SK-N-SH (cell line): Measurements from ENCODE around the gene PAGE2B. TPM values are rescaled to one million over a fixed set of nuclear protein-coding genes. Genes with fewer than 3 reads are reported as not detected.

Experiments used
- polyA plus RNA-seq, 3 experiments: library from polyadenylated mRNA; depleted of rRNA; stranded (reverse); fragments of >200 nt; gene quantifications; 2 replicates each; pipeline ENCODE4 v1.2.3, GENCODE V29; 2012
- TF ChIP-seq, protein P1 (sequence below): fragments of 150-350 bp; IDR thresholded peaks from 2 replicates; pipeline ENCODE4 v1.6.1; 2017; ENCODE audit warnings: antibody characterized with exemption, low read length, low read depth, borderline replicate concordance

Gene PAGE2B
- polyA plus RNA-seq, 1 of the 3 experiments (the other 2 are of a cell fraction), result 0.31 TPM

- TF ChIP-seq, protein P1, sequence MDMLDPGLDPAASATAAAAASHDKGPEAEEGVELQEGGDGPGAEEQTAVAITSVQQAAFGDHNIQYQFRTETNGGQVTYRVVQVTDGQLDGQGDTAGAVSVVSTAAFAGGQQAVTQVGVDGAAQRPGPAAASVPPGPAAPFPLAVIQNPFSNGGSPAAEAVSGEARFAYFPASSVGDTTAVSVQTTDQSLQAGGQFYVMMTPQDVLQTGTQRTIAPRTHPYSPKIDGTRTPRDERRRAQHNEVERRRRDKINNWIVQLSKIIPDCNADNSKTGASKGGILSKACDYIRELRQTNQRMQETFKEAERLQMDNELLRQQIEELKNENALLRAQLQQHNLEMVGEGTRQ, result no peak
Observed at GRCh38 chrX:55127692-55128091, 52.9 kb downstream of the PAGE2B start (continued).

Other genes starting within 250 kb of the PAGE2B start
- gene TRO, start 154.2 kb upstream of the PAGE2B start, polyA plus RNA-seq (2012; rRNA removed), result 59.1 and 70.0 TPM in 2 replicates
- gene PFKFB1, start 80.8 kb upstream of the PAGE2B start, polyA plus RNA-seq (2012; rRNA removed), result 0.12 and 0.15 TPM in 2 replicates
- 23.5 and 26.9 TPM in 2 replicates for gene APEX2, start 74.7 kb upstream of the PAGE2B start, polyA plus RNA-seq (2012; rRNA removed)
- not detected in 2 replicates for gene ALAS2, start 44.1 kb upstream of the PAGE2B start, polyA plus RNA-seq (2012; rRNA removed)
- 4.2 and 4.7 TPM in 2 replicates for gene PAGE2, start 14.0 kb downstream of the PAGE2B start, polyA plus RNA-seq (2012; rRNA removed)
- gene PAGE5, start 145.3 kb downstream of the PAGE2B start, polyA plus RNA-seq (2012; rRNA removed), result 5.1 and 7.1 TPM in 2 replicates
- not detected in 2 replicates for gene PAGE3, start 189.9 kb downstream of the PAGE2B start, polyA plus RNA-seq (2012; rRNA removed)